Measurements from ENCODE around the gene IL18. TPM values are rescaled to one million over a fixed set of nuclear protein-coding genes. Genes with fewer than 3 reads are reported as not detected.

IL18 gene
- total RNA-seq (1 to 10 TPM; 3.8 to 5.2 TPM), polyA plus RNA-seq (1 to 10 TPM; 3.0 to 3.3 TPM)

GRCh38 chr11:112163875-112164685 is at the start of gene IL18:
TSS of gene IL18 (minus strand) at chr11:112164094. CDS start at chr11:112155053, 9,041 bp downstream.
- H3K27ac ChIP-seq (ENCODE audit: low read depth in 1 of 2, low read length in 2 of 2), result peak within 1 kb of the TSS; percentile 43 to 68
- TF ChIP-seq EGR1 (IDR thresholded peaks at IDR 0.05; ENCODE audit: low read depth in 2 of 2), result no peak
- TF ChIP-seq FOXA1 (IDR thresholded peaks at IDR 0.05), result no peak
- TF ChIP-seq RXRA (IDR thresholded peaks at IDR 0.05), result no peak
- no peak for TF ChIP-seq SP1 (IDR thresholded peaks at IDR 0.05)
- TF ChIP-seq YY1 (IDR thresholded peaks at IDR 0.05), result peak; percentile 16
- WGBS, result 71% methylated on average over 12 of the region's 12 CpGs

GRCh38 chr11:112212710-112213109 is 48.8 kb upstream of the IL18 start:
- Histone ChIP-seq H3K27ac (ENCODE audit: low read depth in 1 of 2, low read length in 2 of 2) (peak overlapping the region; percentile 55 to 72), H3K27me3 (ENCODE audit: control insufficient read depth in 4 of 4, insufficient read depth in 4 of 4, low read length in 3 of 4) (no peaks in the 10 kb centered on the region), H3K9me3 (ENCODE audit: control insufficient read depth in 4 of 4, low read length in 3 of 4) (no peaks in the 10 kb centered on the region), H3K4me3 (ENCODE audit: low read depth in 1 of 3, low read length in 3 of 3) (no peak overlapping the region), H3K4me1 (ENCODE audit: control insufficient read depth in 4 of 4, insufficient read depth in 4 of 4, low read length in 3 of 4) (peaks cover 6 to 62% (median 42%) of the 10 kb centered on the region in 4 donors), H3K36me3 (ENCODE audit: control insufficient read depth in 4 of 4, insufficient read depth in 3 of 4, low read depth in 1 of 4, low read length in 3 of 4) (peaks cover 0 to 1% (median under 1%) of the 10 kb centered on the region in 4 donors), H3K9ac (ENCODE audit: low read depth in 1 of 2, low read length in 2 of 2) (no peak overlapping the region)
- no peak for TF ChIP-seq CTCF (IDR thresholded peaks at IDR 0.05; ENCODE audit: low read depth, low read length, missing input control)
- no peak for TF ChIP-seq YY1 (IDR thresholded peaks at IDR 0.05)
- TF ChIP-seq RXRA (IDR thresholded peaks at IDR 0.05), result no peak
- TF ChIP-seq MAX (IDR thresholded peaks at IDR 0.05), result no peak
- TF ChIP-seq RAD21 (IDR thresholded peaks at IDR 0.05), result no peak
- TF ChIP-seq ZBTB33 (IDR thresholded peaks at IDR 0.05), result no peak
- TF ChIP-seq REST (IDR thresholded peaks at IDR 0.05), result no peak
- TF ChIP-seq EGR1 (IDR thresholded peaks at IDR 0.05; ENCODE audit: low read depth in 2 of 2), result no peak
- TF ChIP-seq NR2F2 (IDR thresholded peaks at IDR 0.05), result no peak
- TF ChIP-seq GABPA (IDR thresholded peaks at IDR 0.05 in 1 of 2, conservative IDR thresholded peaks at IDR 0.05 in 1 of 2), result no peak
- TF ChIP-seq HNF4A (conservative IDR thresholded peaks at IDR 0.05), result no peak
- TF ChIP-seq SP1 (IDR thresholded peaks at IDR 0.05), result no peak
- no peak for TF ChIP-seq HNF4G (IDR thresholded peaks at IDR 0.05)
- no peak for DNase-seq (ENCODE audit: low spot score)

More at GRCh38 chr11:112163875-112164685, at the start of gene IL18:
- H3K36me3 ChIP-seq (ENCODE audit: control insufficient read depth in 4 of 4, insufficient read depth in 3 of 4, low read depth in 1 of 4, low read length in 3 of 4), result no peaks in the 10 kb centered on the region
- no peaks in the 10 kb centered on the region for H3K27me3 ChIP-seq (ENCODE audit: control insufficient read depth in 4 of 4, insufficient read depth in 4 of 4, low read length in 3 of 4)
- no peak for DNase-seq (ENCODE audit: low spot score)
- H3K4me3 ChIP-seq (ENCODE audit: low read depth in 1 of 3, low read length in 3 of 3), result peak within 1 kb of the TSS in 2 of 3 donors; percentile 11 to 23
- H3K9ac ChIP-seq (ENCODE audit: low read depth in 1 of 2, low read length in 2 of 2), result no peak within 1 kb of the TSS
- H3K9me3 ChIP-seq (ENCODE audit: control insufficient read depth in 4 of 4, low read length in 3 of 4), result no peaks in the 10 kb centered on the region
- H3K4me1 ChIP-seq (ENCODE audit: control insufficient read depth in 4 of 4, insufficient read depth in 4 of 4, low read length in 3 of 4), result peaks cover 3 to 25% (median 13%) of the 10 kb centered on the region in 4 donors

All from liver (tissue), 9 donors.